GM23338 (cell line): ENCODE data around the gene COPZ2. TPM values are rescaled to one million over a fixed set of nuclear protein-coding genes. Genes with fewer than 3 reads are reported as not detected.

ENCODE experiments used
- ATAC-seq: fragments of 200-7000 bp; cut with Tn5 transposase; 3 replicates; pipeline ENCODE4 v1.9.1; 2020
- DNase-seq: peaks from one replicate; pipeline ENCODE4 v3.0.0-alpha.2; 2015; ENCODE audit warnings: low spot score
- H2AFZ ChIP-seq: fragments of 200-600 bp; sonication (generic); 2 replicates; pipeline ENCODE4 v1.8.0; 2016; ENCODE audit warnings: antibody characterized with exemption, mild to moderate bottlenecking, moderate library complexity
- H3F3A ChIP-seq: fragments of 200-600 bp; sonication (generic); replicated peaks from 2 replicates; pipeline ENCODE4 v1.8.0; 2017; ENCODE audit warnings: antibody characterized with exemption, mixed run types, low read depth
- H3K27ac ChIP-seq: fragments of 200-600 bp; sonication (generic); 2 replicates; pipeline ENCODE4 v1.6.1; 2016; ENCODE audit warnings: low read depth
- H3K27me3 ChIP-seq: fragments of 200-600 bp; sonication (generic); 2 replicates; pipeline ENCODE4 v1.8.0; 2016; ENCODE audit warnings: mild to moderate bottlenecking, mixed run types, moderate library complexity; ENCODE audit not compliant: insufficient read depth
- H3K36me3 ChIP-seq: fragments of 200-600 bp; sonication (generic); 2 replicates; pipeline ENCODE4 v1.8.0; 2016; ENCODE audit warnings: mild to moderate bottlenecking; ENCODE audit not compliant: insufficient read depth
- H3K4me1 ChIP-seq: fragments of 200-600 bp; sonication (generic); 2 replicates; pipeline ENCODE4 v1.8.0; 2016; ENCODE audit warnings: mild to moderate bottlenecking, moderate library complexity; ENCODE audit not compliant: insufficient read depth
- H3K4me2 ChIP-seq: fragments of 200-600 bp; sonication (generic); 2 replicates; pipeline ENCODE4 v1.7.1; 2017; ENCODE audit warnings: mixed run types
- H3K4me3 ChIP-seq: fragments of 200-600 bp; sonication (generic); 2 replicates; pipeline ENCODE4 v1.6.1; 2016; ENCODE audit warnings: mixed run types
- H3K79me2 ChIP-seq: fragments of 200-600 bp; sonication (generic); replicated peaks from 2 replicates; pipeline ENCODE4 v1.8.0; 2017; ENCODE audit warnings: mild to moderate bottlenecking; ENCODE audit not compliant: insufficient read depth
- H3K9me2 ChIP-seq: fragments of 200-600 bp; sonication (generic); 2 replicates; pipeline ENCODE4 v1.8.0; 2017; ENCODE audit not compliant: insufficient read depth
- H4K20me1 ChIP-seq: fragments of 200-600 bp; sonication (generic); replicated peaks from 2 replicates; pipeline ENCODE4 v1.8.0; 2017; ENCODE audit warnings: mild to moderate bottlenecking; ENCODE audit not compliant: insufficient read depth
- H3K27ac Mint-ChIP-seq: 2 replicates; pipeline ENCODE4 v1.8.0; 2020; ENCODE audit warnings: inconsistent platforms, mild to moderate bottlenecking, moderate library complexity, mixed read lengths
- H3K27me3 Mint-ChIP-seq: 3 replicates; pipeline ENCODE4 v1.8.0; 2022; ENCODE audit warnings: low read depth, mild to moderate bottlenecking, moderate library complexity, mixed read lengths, inconsistent platforms; ENCODE audit not compliant: insufficient read depth, poor library complexity
- H3K36me3 Mint-ChIP-seq: 3 replicates; pipeline ENCODE4 v1.8.0; 2021; ENCODE audit warnings: low read depth, mild to moderate bottlenecking, inconsistent platforms, moderate library complexity, mixed read lengths
- H3K4me1 Mint-ChIP-seq: 3 replicates; pipeline ENCODE4 v1.8.0; 2020; ENCODE audit warnings: mild to moderate bottlenecking, inconsistent platforms, mixed read lengths
- H3K4me3 Mint-ChIP-seq: 3 replicates; pipeline ENCODE4 v1.8.0; 2021; ENCODE audit warnings: moderate library complexity, mild to moderate bottlenecking, inconsistent platforms, mixed read lengths
- H3K9me3 Mint-ChIP-seq: 3 replicates; pipeline ENCODE4 v1.8.0; 2020; ENCODE audit warnings: moderate library complexity, mild to moderate bottlenecking, inconsistent platforms, mixed read lengths
- CREB1 ChIP-seq: fragments of 250-450 bp; sonication (Bioruptor Pico); IDR thresholded peaks from 2 replicates; pipeline ENCODE4 v1.5.0; 2020; ENCODE audit warnings: low read depth, mild to moderate bottlenecking, moderate library complexity
- EZH2 ChIP-seq: fragments of 200-600 bp; sonication (generic); IDR thresholded peaks from one replicate; pipeline ENCODE4 v1.8.0; 2017; ENCODE audit warnings: antibody characterized with exemption, mild to moderate bottlenecking, low read depth; ENCODE audit not compliant: unreplicated experiment
- EZH2phosphoT487 ChIP-seq: fragments of 200-600 bp; sonication (generic); IDR thresholded peaks from one replicate; pipeline ENCODE4 v1.8.1; 2018; ENCODE audit warnings: antibody characterized with exemption; ENCODE audit not compliant: unreplicated experiment
- JUNB ChIP-seq: IDR thresholded peaks from one replicate; pipeline ENCODE4 v1.6.1; 2016; ENCODE audit warnings: antibody characterized with exemption; ENCODE audit not compliant: unreplicated experiment
- NANOG ChIP-seq: IDR thresholded peaks from 2 replicates; pipeline ENCODE4 v1.6.1; 2016; ENCODE audit warnings: antibody characterized with exemption, borderline replicate concordance
- POLR2AphosphoS5 ChIP-seq: IDR thresholded peaks from 2 replicates; pipeline ENCODE4 v1.6.1; 2016; ENCODE audit warnings: antibody characterized with exemption, low read depth
- STAT1 ChIP-seq: IDR thresholded peaks from one replicate; pipeline ENCODE4 v1.6.1; 2016; ENCODE audit warnings: antibody characterized with exemption; ENCODE audit not compliant: unreplicated experiment
- ZNF114 ChIP-seq: fragments of 250-450 bp; sonication (Bioruptor Pico); IDR thresholded peaks from 2 replicates; pipeline ENCODE4 v1.5.0; 2020; ENCODE audit warnings: mild to moderate bottlenecking, moderate library complexity
- ZNF331 ChIP-seq: fragments of 250-450 bp; sonication (Bioruptor Pico); IDR thresholded peaks from 2 replicates; pipeline ENCODE4 v1.5.0; 2020; ENCODE audit warnings: low read depth, mild to moderate bottlenecking, moderate library complexity
- polyA plus RNA-seq: library from polyadenylated mRNA; unstranded; fragments of >200 nt; fragmentation: Nextera tagmentation; extraction: Ambion mirVana; gene quantifications from 2 replicates; pipeline ENCODE4 v1.2.1, GENCODE V29; 2016
- total RNA-seq: library from RNA; depleted of rRNA; stranded (reverse); fragments of >200 nt; shearing (Covaris generic); gene quantifications from 2 replicates; pipeline ENCODE4 v1.2.3, GENCODE V29; 2014
- TF ChIP-seq, protein P1 (sequence below): IDR thresholded peaks from 2 replicates; pipeline ENCODE4 v1.6.1; 2016; ENCODE audit warnings: antibody characterized with exemption
- TF ChIP-seq, protein P2 (sequence below): IDR thresholded peaks from one replicate; pipeline ENCODE4 v1.6.1; 2018; ENCODE audit warnings: antibody characterized with exemption; ENCODE audit not compliant: unreplicated experiment
- TF ChIP-seq, protein P3 (sequence below): fragments of 250-450 bp; sonication (Bioruptor Pico); IDR thresholded peaks from 2 replicates; pipeline ENCODE4 v1.5.0; 2020; ENCODE audit warnings: mild to moderate bottlenecking, moderate library complexity

The COPZ2 gene
- total and polyA plus RNA-seq, 2 experiments from 2014 or later = not detected

DNA sequence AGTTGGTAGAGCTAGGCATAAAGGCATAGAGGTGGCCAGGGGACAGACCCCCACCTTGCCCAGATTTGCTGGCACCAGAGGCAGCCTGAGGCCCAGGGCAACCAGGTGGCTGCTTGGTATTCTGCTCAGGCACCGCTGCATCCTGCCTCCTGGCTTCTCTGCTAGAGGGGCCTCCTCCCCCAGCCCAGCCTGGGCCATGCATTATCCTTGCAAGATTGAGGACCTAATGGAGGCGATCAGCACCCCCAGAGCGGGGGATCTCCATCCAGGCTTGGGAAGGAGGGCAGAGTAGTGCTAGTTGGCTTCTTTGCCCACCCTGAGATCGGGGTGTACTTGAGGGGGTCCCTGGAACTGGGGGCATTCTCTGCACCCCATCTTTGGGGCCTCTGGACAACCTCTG is 42.9 kb downstream of the COPZ2 start (continued):
- no peak for TF ChIP-seq EZH2phosphoT487
- TF ChIP-seq, protein P1, sequence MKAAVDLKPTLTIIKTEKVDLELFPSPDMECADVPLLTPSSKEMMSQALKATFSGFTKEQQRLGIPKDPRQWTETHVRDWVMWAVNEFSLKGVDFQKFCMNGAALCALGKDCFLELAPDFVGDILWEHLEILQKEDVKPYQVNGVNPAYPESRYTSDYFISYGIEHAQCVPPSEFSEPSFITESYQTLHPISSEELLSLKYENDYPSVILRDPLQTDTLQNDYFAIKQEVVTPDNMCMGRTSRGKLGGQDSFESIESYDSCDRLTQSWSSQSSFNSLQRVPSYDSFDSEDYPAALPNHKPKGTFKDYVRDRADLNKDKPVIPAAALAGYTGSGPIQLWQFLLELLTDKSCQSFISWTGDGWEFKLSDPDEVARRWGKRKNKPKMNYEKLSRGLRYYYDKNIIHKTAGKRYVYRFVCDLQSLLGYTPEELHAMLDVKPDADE = no peak
- TF ChIP-seq NANOG = no peak
- no peak for TF ChIP-seq CREB1

DNA sequence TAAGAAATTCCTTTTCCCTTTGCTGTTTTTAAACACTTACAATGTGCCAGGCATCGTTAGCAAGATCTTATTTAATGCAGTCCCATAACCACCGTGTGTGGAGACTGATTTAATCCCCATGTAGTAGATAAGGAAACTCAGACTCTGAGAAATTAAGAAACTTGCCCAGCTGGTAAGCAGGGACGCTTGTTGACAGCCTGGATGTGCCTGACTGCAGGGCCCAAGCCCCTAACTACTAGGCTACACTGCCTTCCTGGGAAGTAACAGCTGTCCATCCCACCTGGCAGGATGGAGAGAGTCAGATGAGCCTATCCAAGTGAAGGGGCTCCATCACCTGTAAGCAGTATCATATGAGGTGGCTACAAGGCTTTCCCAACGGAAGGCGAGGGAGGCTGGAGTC is 43.6 kb downstream of the COPZ2 start:
- Histone ChIP-seq H3K9me2 (no peaks in the 10 kb centered on the region), H3K4me3 (no peak overlapping the region), H3K79me2 (no peaks in the 10 kb centered on the region), H3K36me3 (no peaks in the 10 kb centered on the region), H3K4me2 (no peak overlapping the region), H2AFZ (no peak overlapping the region), H3F3A (0 out of 2 replicates have a peak, but pooled peaks cover 3% of the 10 kb centered on the region), H4K20me1 (no peaks in the 10 kb centered on the region), H3K27me3 (no peaks in the 10 kb centered on the region), H3K4me1 (peaks cover 35% of the 10 kb centered on the region), H3K27ac (no peak overlapping the region)
- DNase-seq = no peak
- Mint-ChIP-seq H3K36me3 (no peaks in the 10 kb centered on the region), H3K27me3 (peaks cover 17% of the 10 kb centered on the region), H3K4me3 (peak overlapping the region; percentile 28; the same call in 1 of the 3 replicates), H3K27ac (no peak overlapping the region), H3K4me1 (peaks cover 61% of the 10 kb centered on the region), H3K9me3 (no peaks in the 10 kb centered on the region; the same call in 2 of the 3 replicates)
- no peak for ATAC-seq
- TF ChIP-seq STAT1 = no peak
- TF ChIP-seq, protein P1 = no peak
- TF ChIP-seq, protein P2, sequence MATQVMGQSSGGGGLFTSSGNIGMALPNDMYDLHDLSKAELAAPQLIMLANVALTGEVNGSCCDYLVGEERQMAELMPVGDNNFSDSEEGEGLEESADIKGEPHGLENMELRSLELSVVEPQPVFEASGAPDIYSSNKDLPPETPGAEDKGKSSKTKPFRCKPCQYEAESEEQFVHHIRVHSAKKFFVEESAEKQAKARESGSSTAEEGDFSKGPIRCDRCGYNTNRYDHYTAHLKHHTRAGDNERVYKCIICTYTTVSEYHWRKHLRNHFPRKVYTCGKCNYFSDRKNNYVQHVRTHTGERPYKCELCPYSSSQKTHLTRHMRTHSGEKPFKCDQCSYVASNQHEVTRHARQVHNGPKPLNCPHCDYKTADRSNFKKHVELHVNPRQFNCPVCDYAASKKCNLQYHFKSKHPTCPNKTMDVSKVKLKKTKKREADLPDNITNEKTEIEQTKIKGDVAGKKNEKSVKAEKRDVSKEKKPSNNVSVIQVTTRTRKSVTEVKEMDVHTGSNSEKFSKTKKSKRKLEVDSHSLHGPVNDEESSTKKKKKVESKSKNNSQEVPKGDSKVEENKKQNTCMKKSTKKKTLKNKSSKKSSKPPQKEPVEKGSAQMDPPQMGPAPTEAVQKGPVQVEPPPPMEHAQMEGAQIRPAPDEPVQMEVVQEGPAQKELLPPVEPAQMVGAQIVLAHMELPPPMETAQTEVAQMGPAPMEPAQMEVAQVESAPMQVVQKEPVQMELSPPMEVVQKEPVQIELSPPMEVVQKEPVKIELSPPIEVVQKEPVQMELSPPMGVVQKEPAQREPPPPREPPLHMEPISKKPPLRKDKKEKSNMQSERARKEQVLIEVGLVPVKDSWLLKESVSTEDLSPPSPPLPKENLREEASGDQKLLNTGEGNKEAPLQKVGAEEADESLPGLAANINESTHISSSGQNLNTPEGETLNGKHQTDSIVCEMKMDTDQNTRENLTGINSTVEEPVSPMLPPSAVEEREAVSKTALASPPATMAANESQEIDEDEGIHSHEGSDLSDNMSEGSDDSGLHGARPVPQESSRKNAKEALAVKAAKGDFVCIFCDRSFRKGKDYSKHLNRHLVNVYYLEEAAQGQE = no peak
- no peak for TF ChIP-seq NANOG
- TF ChIP-seq, protein P3, sequence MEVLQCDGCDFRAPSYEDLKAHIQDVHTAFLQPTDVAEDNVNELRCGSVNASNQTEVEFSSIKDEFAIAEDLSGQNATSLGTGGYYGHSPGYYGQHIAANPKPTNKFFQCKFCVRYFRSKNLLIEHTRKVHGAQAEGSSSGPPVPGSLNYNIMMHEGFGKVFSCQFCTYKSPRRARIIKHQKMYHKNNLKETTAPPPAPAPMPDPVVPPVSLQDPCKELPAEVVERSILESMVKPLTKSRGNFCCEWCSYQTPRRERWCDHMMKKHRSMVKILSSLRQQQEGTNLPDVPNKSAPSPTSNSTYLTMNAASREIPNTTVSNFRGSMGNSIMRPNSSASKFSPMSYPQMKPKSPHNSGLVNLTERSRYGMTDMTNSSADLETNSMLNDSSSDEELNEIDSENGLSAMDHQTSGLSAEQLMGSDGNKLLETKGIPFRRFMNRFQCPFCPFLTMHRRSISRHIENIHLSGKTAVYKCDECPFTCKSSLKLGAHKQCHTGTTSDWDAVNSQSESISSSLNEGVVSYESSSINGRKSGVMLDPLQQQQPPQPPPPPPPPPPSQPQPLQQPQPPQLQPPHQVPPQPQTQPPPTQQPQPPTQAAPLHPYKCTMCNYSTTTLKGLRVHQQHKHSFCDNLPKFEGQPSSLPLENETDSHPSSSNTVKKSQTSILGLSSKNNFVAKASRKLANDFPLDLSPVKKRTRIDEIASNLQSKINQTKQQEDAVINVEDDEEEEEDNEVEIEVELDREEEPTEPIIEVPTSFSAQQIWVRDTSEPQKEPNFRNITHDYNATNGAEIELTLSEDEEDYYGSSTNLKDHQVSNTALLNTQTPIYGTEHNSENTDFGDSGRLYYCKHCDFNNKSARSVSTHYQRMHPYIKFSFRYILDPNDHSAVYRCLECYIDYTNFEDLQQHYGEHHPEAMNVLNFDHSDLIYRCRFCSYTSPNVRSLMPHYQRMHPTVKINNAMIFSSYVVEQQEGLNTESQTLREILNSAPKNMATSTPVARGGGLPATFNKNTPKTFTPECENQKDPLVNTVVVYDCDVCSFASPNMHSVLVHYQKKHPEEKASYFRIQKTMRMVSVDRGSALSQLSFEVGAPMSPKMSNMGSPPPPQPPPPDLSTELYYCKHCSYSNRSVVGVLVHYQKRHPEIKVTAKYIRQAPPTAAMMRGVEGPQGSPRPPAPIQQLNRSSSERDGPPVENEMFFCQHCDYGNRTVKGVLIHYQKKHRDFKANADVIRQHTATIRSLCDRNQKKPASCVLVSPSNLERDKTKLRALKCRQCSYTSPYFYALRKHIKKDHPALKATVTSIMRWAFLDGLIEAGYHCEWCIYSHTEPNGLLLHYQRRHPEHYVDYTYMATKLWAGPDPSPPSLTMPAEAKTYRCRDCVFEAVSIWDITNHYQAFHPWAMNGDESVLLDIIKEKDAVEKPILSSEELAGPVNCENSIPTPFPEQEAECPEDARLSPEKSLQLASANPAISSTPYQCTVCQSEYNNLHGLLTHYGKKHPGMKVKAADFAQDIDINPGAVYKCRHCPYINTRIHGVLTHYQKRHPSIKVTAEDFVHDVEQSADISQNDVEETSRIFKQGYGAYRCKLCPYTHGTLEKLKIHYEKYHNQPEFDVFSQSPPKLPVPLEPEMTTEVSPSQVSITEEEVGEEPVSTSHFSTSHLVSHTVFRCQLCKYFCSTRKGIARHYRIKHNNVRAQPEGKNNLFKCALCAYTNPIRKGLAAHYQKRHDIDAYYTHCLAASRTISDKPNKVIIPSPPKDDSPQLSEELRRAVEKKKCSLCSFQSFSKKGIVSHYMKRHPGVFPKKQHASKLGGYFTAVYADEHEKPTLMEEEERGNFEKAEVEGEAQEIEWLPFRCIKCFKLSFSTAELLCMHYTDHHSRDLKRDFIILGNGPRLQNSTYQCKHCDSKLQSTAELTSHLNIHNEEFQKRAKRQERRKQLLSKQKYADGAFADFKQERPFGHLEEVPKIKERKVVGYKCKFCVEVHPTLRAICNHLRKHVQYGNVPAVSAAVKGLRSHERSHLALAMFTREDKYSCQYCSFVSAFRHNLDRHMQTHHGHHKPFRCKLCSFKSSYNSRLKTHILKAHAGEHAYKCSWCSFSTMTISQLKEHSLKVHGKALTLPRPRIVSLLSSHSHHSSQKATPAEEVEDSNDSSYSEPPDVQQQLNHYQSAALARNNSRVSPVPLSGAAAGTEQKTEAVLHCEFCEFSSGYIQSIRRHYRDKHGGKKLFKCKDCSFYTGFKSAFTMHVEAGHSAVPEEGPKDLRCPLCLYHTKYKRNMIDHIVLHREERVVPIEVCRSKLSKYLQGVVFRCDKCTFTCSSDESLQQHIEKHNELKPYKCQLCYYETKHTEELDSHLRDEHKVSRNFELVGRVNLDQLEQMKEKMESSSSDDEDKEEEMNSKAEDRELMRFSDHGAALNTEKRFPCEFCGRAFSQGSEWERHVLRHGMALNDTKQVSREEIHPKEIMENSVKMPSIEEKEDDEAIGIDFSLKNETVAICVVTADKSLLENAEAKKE = no peak
- TF ChIP-seq EZH2phosphoT487 = no peak
- TF ChIP-seq POLR2AphosphoS5 = no peak
- no peak for TF ChIP-seq JUNB
- TF ChIP-seq ZNF331 (CRISPR knock-in tag) = no peak
- no peak for TF ChIP-seq EZH2
- no peak for TF ChIP-seq ZNF114 (CRISPR knock-in tag)
- no peak for TF ChIP-seq CREB1
